HG03442 (cell line): ENCODE measurements around the gene ANKRD29.
A peak's percentile ranks its signal among the peaks of the same experiment; 100 is the strongest.
"Not testable (repeated sequence)": the region's sequence is repeated elsewhere in the genome, so short reads cannot be mapped to it uniquely, and the experiment has no call there.

Source experiments
- ATAC-seq: cut with Tn5 transposase; IDR thresholded peaks from one replicate; pipeline ENCODE4 v1.9.1; 2021; ENCODE audit warnings: mild to moderate bottlenecking, moderate library complexity; ENCODE audit not compliant: unreplicated experiment

Gene ANKRD29

GRCh38 chr18:23646282-23646681 is 16.4 kb downstream of the ANKRD29 start:
- ATAC-seq: no peak

GRCh38 chr18:23645568-23646175 is 17.0 kb downstream of the ANKRD29 start:
- ATAC-seq: no peak

GRCh38 chr18:23643815-23644490 is 18.8 kb downstream of the ANKRD29 start:
- no peak for ATAC-seq

- no peak for ATAC-seq
Measured at GRCh38 chr18:23641937-23642666, 20.6 kb downstream of the ANKRD29 start.

- no peak for ATAC-seq
Measured at GRCh38 chr18:23641143-23641720, 21.5 kb downstream of the ANKRD29 start.

- ATAC-seq: no peak
Measured at GRCh38 chr18:23640052-23640451, 22.7 kb downstream of the ANKRD29 start.

GRCh38 chr18:23636433-23636832 is 26.3 kb downstream of the ANKRD29 start:
- ATAC-seq: not testable (repeated sequence)

- ATAC-seq: no peak
Measured at GRCh38 chr18:23636071-23636399, 26.7 kb downstream of the ANKRD29 start.

GRCh38 chr18:23635283-23636070 is 27.2 kb downstream of the ANKRD29 start:
- ATAC-seq: no peak

- ATAC-seq: no peak
Measured at GRCh38 chr18:23634692-23635091, 28.0 kb downstream of the ANKRD29 start.

- no peak for ATAC-seq
Measured at GRCh38 chr18:23632615-23633014, 30.1 kb downstream of the ANKRD29 start.

- no peak for ATAC-seq
Measured at GRCh38 chr18:23631746-23632145, 31.0 kb downstream of the ANKRD29 start.

GRCh38 chr18:23631312-23631711 is 31.4 kb downstream of the ANKRD29 start:
- ATAC-seq: no peak

- ATAC-seq: peak; percentile 54
Measured at GRCh38 chr18:23629444-23629946, 33.2 kb downstream of the ANKRD29 start.

- no peak for ATAC-seq
Measured at GRCh38 chr18:23627970-23628369, 34.7 kb downstream of the ANKRD29 start.

GRCh38 chr18:23627321-23627720 is 35.4 kb downstream of the ANKRD29 start:
- ATAC-seq: no peak

- no peak for ATAC-seq
Measured at GRCh38 chr18:23626451-23627279, 36.0 kb downstream of the ANKRD29 start.

GRCh38 chr18:23623040-23623439 is 39.7 kb downstream of the ANKRD29 start:
- ATAC-seq: no peak

GRCh38 chr18:23619388-23619881 is 43.3 kb downstream of the ANKRD29 start:
- ATAC-seq: no peak
